RPMI8226 (cell line): ENCODE measurements around the gene TNIP1.

Experiments used
- DNase-seq: peaks from one replicate; pipeline ENCODE4 v3.0.0-alpha.2; 2015

TNIP1 gene

DNA sequence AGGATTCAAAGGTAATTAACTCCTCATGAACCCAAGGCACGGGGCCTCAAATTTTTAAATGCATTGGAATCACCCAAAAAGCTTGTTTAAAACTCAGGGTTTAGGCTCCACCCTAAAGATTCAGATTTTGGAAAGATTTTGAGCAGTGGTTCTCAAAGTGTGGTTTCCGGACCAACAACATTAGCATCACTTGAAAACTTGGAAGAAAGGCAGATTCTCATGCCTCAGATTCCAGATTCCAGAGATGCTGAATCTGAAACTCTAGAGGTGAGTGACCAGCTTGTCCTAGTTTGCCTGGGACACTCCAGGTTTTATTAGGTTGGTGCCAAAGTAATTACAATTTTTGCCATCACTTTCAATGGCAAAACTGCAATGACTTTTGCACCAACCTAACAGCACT, 24.7 kb upstream of the TNIP1 start:
- no peak for DNase-seq

GRCh38 chr5:151104795-151105194, 24.0 kb upstream of the TNIP1 start:
- no peak for DNase-seq

DNA sequence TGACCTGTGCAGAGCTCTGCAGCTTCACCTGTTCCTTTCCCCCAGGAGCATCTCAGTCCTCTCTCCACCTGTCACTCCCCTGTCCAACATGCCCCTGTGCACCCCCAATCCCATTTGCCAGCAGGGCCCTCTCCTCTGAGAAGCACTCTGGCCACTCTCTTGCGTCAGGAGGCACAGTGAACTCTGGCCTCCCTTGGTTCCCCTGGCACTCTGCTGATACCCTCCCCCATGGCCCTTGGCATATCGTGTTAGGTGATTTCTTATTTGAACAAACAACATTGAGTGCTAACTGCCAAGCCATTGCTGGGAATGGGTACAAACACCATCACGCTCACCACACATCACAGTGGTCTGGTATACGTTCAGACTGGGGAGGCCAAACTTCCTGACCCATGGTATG, 20.9 kb upstream of the TNIP1 start:
- no peak for DNase-seq

DNA sequence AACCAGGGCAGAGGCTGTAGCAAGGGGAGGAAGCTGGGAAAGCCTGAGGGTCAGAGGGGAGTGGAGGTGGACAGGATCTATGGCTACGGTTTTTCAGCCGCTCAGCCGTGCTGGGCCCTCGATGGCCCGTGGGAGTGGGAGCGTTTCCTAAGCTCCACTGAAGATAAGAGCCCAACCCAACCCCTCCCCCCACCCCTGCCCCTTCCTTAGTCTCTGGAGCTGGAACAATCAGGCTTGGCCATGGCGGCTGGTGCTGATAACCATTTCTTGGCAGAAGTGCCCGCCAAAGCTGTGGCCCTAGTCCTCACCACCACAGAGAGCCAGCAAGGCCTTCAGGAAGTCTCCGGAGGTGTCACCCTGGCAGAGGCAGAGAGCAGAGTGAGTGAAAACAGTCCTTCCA, 20.3 kb upstream of the TNIP1 start:
- DNase-seq: no peak

DNA sequence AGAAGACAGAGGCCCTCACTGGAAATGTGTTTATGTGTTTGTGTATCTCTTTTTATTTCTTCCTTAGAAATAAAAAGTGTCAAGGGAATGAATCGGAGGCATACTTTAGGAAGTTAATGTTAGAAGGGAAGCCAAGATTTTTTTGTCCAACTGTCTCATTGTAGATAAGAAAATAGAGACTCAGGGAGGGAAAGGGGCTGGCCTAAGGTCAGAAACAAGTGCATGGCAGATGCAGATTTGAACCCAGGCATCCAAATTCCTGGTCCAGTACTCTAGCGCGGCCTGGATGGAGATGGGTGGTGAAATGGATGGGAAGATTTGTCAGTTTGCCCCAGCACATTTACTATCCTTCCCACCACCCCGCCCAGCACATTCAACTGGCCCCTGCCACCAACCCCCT, 19.8 kb upstream of the TNIP1 start:
- DNase-seq: no peak

- DNase-seq: no peak
Measured at GRCh38 chr5:151098768-151099121, 17.9 kb upstream of the TNIP1 start.

DNA sequence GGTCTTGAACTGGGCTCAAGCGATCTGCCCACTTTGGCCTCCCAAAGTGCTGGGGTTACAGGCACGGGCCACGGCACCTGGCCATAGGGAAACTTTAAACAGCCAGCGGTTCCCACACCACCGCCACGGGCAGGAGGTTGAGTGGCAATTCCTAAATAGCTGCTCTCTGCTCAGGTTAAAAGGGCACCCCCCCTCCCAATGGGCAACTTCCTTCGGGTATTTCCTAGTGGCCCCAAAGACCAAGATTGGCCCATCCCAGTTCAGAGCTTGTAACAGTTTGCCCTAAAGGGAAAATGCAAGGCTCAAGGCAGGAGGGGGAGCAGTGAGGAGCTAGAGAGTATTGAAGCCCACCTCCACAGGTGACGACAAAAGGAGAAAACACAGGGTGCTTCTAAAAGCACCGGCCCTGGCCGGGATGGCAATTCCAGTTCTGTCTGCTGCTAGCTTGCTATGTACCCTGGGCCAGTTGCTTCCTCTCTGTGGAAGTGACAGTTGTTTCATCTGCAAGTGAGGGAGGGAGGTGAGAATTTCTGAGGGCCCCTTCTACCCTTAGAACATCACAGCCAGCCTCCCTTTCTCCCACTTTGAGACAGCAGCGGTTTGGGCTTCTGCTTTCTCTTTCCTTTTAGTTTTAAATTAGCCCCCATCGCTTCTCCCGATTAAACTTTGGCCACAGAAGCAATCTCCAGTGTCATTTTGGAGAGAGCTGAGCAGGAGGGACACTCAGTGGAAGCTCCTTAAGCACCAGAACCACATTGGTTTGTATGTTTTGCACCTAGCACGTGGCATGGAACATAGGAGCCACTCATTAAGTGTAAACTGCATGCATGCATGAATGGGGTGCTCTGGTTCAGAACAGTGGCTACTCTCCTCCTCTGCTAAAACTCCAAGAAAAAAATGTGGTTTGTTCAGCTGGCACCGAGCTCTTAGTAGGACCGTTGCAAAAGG, 17.3 kb upstream of the TNIP1 start:
- DNase-seq: no peak

DNA sequence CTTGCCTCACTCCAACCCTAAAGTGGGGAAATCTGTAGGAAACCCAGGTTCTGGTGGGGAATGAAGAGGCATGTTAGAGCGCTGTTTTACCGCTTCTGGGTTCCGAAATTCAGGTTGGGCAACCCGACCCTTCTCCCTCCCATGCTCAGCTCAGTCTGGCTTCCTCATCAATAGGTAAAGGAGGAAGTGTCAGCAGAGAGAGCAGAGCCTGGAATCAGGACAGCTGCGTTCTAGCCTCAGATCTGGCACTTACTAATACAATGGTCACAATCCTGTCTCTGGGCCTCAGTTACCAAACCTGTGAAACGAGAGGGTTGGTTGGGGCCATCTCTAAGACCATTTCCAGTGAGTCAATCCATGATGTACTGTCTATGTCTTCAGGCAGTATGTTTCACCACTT, 16.2 kb upstream of the TNIP1 start:
- DNase-seq: no peak

- DNase-seq: no peak
Measured at GRCh38 chr5:151096001-151096373, 15.2 kb upstream of the TNIP1 start.

GRCh38 chr5:151095341-151096000, 14.6 kb upstream of the TNIP1 start:
- DNase-seq: no peak

- DNase-seq: no peak
Measured at GRCh38 chr5:151094852-151095245, 14.0 kb upstream of the TNIP1 start.

DNA sequence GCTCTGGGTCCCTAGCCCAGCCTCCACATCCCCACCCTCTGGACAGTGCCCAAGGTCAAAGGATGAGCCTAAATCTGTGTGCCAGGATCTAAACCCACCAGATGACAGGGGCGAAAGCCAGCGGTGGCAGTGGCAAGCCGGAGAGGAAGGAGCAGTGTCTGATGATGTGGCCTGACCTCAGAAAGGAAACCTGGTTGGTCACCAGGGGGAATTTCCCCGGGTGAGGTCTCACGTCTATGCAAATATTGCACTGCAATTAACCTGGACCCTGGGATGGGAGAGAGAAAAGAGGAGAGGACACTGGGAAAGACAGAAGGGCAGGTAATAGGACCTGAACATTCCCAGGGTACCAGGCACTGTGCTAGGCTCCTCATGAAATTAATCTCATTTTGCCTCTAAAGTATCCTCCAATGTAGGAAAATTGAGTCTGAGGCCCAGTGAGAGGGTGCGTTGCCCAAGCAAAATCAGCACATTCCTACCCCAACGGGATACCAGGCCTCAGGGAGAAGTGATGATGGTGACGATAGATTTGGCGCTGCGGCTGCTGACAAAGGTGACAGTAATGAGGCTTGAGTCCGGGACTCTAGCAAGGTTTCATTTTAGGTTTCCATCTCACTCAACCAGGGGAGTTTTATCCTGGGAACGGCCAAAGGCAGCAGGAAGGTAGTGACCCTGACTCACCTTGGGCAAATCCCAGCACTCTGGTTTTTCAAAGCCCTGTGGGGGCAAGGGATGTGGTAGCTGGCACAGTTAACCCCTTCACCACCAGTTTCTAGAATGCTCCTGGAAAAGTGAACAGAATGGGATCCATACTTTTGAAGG, 13.4 kb upstream of the TNIP1 start:
- peak; percentile 65 for DNase-seq

DNA sequence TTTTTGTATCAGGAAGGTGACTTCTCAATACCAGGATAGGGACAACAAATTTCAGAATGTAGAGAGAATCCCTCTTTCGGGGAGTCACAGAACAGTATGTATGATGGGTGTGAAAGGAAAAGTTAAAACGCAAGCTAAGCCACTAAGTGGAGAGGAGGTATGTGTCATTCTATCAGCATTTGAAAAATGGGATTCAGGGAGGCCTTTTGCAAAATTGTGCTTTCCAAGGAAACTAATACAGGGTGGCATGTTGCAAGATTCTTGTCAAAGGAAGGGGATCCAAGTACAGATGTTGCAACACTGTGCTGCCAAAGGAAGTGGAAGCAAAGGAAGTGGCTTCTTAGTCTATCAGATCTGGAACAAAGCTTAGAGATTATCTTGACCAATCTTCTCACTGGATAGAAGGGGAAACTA, 12.6 kb upstream of the TNIP1 start:
- DNase-seq: no peak

DNA sequence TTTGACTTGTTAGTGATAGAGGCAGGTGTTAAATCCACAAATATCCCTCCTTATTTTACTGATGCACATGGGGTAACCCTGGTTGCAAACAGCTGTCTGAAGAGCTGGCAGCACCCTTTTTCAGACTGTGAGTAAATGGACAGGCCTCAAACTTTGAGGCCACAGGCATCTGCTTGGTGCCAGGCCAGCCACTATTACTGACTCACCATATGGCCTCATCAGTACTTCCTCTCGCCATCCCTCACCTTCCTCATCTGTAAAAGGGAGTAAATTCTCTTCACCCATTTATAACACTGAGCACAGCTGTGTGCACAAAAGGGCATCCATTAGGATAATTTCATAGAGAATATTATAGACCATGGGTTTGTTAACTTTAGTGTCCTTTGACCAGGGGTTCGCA, 11.9 kb upstream of the TNIP1 start:
- DNase-seq: peak; percentile 67

GRCh38 chr5:151089726-151090125, 8.9 kb upstream of the TNIP1 start:
- no peak for DNase-seq

- DNase-seq: no peak
Measured at GRCh38 chr5:151088986-151089385, 8.2 kb upstream of the TNIP1 start.

- no peak for DNase-seq
Measured at GRCh38 chr5:151087486-151087885, 6.7 kb upstream of the TNIP1 start.

GRCh38 chr5:151086905-151087360, 6.1 kb upstream of the TNIP1 start:
- DNase-seq: peak; percentile 56

DNA sequence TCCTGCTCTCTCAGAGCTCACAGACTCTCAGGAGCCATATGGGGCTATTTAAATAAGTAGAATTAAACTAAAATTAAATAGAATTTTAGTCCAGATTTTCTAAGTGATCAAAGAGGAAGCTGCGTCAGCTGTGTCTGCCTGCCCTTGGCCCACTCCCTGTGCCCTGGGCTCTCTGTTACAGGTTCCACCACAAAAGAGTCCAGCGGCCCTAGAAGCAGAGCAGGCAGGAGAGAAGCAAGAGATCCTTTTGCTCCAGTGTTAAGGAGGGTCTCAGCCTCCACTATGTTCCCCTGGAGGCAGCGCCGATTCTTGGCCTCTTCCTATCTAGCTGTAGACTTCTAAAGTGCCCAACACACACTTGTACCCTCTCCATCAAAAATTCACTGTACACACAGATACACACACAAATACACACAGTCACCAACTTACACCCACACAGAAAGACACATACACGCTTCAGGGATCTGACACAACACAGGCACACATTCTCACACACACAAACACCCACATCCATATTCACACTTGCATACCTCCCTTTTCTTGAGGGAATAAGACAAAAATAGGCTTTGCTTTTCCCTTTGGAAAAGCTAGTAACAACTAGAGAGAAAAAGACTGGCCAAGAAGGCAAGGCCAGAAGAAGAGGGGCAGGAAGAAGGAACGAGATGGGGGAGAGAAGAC, 5.5 kb upstream of the TNIP1 start:
- DNase-seq: peak; percentile 36

- no peak for DNase-seq
Measured at GRCh38 chr5:151085517-151086041, 4.7 kb upstream of the TNIP1 start.

- no peak for DNase-seq
Measured at GRCh38 chr5:151084363-151084762, 3.5 kb upstream of the TNIP1 start.

- DNase-seq: peak; percentile 70
Measured at GRCh38 chr5:151083081-151083676, 2.3 kb upstream of the TNIP1 start.
